ENCODE results near the gene HLA-DOB. TPM values are rescaled to one million over a fixed set of nuclear protein-coding genes. Genes with fewer than 3 reads are reported as not detected.

HLA-DOB gene
- 0.15 TPM for polyA plus RNA-seq (2013, experiment 1 of 2)
- 0.15 TPM for polyA plus RNA-seq (2013, experiment 2 of 2)

GRCh38 chr6:32816746-32817204, at the start of gene HLA-DOB:
HLA-DOB (minus strand) TSS chr6:32817002; CDS start chr6:32816951, 51 bp downstream.
- Histone ChIP-seq H2AFZ (ENCODE audit: low read depth, low read length) (no peak within 1 kb of the TSS), H3K4me1 (ENCODE audit: control insufficient read depth, insufficient read depth, low read depth, low read length) (peaks cover 5% of the 10 kb centered on the region), H3K9ac (ENCODE audit: low read length) (no peak within 1 kb of the TSS), H3K36me3 (ENCODE audit: control insufficient read depth in 1 of 2, insufficient read depth in 2 of 2, low read depth in 1 of 2, low read length in 2 of 2) (no peaks in the 10 kb centered on the region), H4K8ac (ENCODE audit: low read length) (no peak within 1 kb of the TSS), H3K4ac (ENCODE audit: low read depth in 1 of 2, low read length in 2 of 2) (no peak within 1 kb of the TSS), H2AK5ac (ENCODE audit: low read length, severe bottlenecking) (no peak within 1 kb of the TSS), H3K4me3 (ENCODE audit: insufficient read depth in 1 of 2, low read depth in 1 of 2, low read length in 2 of 2) (no peak within 1 kb of the TSS), H2BK15ac (ENCODE audit: low read depth, poor library complexity, severe bottlenecking) (no peak within 1 kb of the TSS), H3K27me3 (ENCODE audit: control insufficient read depth in 1 of 2, insufficient read depth in 1 of 2, low read length in 2 of 2) (peaks cover 16 to 17% of the 10 kb centered on the region in 2 experiments), H3K4me2 (ENCODE audit: low read length, poor library complexity, severe bottlenecking) (no peak within 1 kb of the TSS), H2BK120ac (ENCODE audit: low read depth, low read length) (no peak within 1 kb of the TSS), H4K91ac (ENCODE audit: low read length) (no peak within 1 kb of the TSS), H3K9me3 (ENCODE audit: control insufficient read depth, low read length) (no peaks in the 10 kb centered on the region), H3K27ac (ENCODE audit: low read length, poor library complexity, severe bottlenecking) (no peak within 1 kb of the TSS), H3K23ac (ENCODE audit: low read length in 2 of 2) (no peak within 1 kb of the TSS), H2BK5ac (ENCODE audit: low read depth, low read length, poor library complexity, severe bottlenecking) (no peak within 1 kb of the TSS), H3K14ac (ENCODE audit: low read length in 2 of 2) (no peak within 1 kb of the TSS), H3K18ac (ENCODE audit: low read depth in 1 of 2, low read length in 2 of 2) (no peak within 1 kb of the TSS), H3K79me1 (replicated peaks; ENCODE audit: low read length, poor library complexity, severe bottlenecking) (no peaks in the 10 kb centered on the region), H2BK12ac (ENCODE audit: low read length in 2 of 2) (no peak within 1 kb of the TSS)
- DNase-seq = peak; percentile 43
- WGBS = 89% methylated on average over 1 of the region's 3 CpGs

DNA sequence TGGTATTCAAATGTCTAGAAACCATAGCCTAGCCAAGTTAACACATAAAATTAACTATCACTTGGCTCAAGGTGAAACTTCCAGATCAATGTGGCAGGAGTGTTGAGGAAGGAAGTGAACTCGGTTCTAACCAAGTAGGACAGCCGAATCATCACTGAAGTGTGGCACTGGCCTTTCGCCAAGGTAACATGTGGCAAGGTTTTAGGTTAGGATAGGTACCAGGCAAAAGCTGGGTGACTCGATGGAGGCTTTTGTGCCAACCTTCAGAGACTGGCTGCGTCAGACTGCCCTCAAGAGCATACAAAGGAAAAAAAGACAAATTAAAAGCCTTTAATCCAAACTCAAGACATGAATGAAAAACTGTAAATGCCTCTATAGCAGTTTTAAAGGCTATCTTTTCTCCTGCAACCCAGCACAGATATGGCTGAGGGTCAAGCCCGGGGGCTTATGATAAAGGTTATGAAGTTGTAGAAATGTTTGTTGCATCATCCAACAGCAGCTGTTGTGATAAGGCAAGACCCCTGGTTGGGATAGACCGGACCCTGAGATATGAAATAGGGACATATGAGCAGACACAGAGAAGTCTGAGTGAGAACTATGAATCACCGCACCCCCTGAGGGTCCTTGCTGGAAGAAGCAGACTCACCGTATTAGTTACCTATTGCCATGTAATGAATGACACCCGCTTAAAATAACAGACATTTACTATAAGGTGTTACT, 49.1 kb upstream of the HLA-DOB start:
- H3K27me3 ChIP-seq (ENCODE audit: control insufficient read depth in 1 of 2, insufficient read depth in 1 of 2, low read length in 2 of 2) = peaks cover 5 to 24% of the 10 kb centered on the region in 2 experiments
- no peak overlapping the region for H3K4me3 ChIP-seq (ENCODE audit: insufficient read depth in 1 of 2, low read depth in 1 of 2, low read length in 2 of 2)
- H2BK5ac ChIP-seq (ENCODE audit: low read depth, low read length, poor library complexity, severe bottlenecking) = no peak overlapping the region
- H3K18ac ChIP-seq (ENCODE audit: low read depth in 1 of 2, low read length in 2 of 2) = no peak overlapping the region
- H2AFZ ChIP-seq (ENCODE audit: low read depth, low read length) = no peak overlapping the region
- no peak overlapping the region for H2BK15ac ChIP-seq (ENCODE audit: low read depth, poor library complexity, severe bottlenecking)
- no peak overlapping the region for H2BK120ac ChIP-seq (ENCODE audit: low read depth, low read length)
- no peaks in the 10 kb centered on the region for H3K79me1 ChIP-seq (replicated peaks; ENCODE audit: low read length, poor library complexity, severe bottlenecking)
- H3K4me1 ChIP-seq (ENCODE audit: control insufficient read depth, insufficient read depth, low read depth, low read length) = no peaks in the 10 kb centered on the region
- no peak overlapping the region for H3K27ac ChIP-seq (ENCODE audit: low read length, poor library complexity, severe bottlenecking)
- no peak overlapping the region for H4K8ac ChIP-seq (ENCODE audit: low read length)
- H3K4ac ChIP-seq (ENCODE audit: low read depth in 1 of 2, low read length in 2 of 2) = no peak overlapping the region
- H3K9me3 ChIP-seq (ENCODE audit: control insufficient read depth, low read length) = no peaks in the 10 kb centered on the region
- H3K4me2 ChIP-seq (ENCODE audit: low read length, poor library complexity, severe bottlenecking) = no peak overlapping the region
- no peak overlapping the region for H4K91ac ChIP-seq (ENCODE audit: low read length)
- no peak overlapping the region for H3K23ac ChIP-seq (ENCODE audit: low read length in 2 of 2)
- no peak overlapping the region for H3K9ac ChIP-seq (ENCODE audit: low read length)
- no peak overlapping the region for H2BK12ac ChIP-seq (ENCODE audit: low read length in 2 of 2)
- no peaks in the 10 kb centered on the region for H3K36me3 ChIP-seq (ENCODE audit: control insufficient read depth in 1 of 2, insufficient read depth in 2 of 2, low read depth in 1 of 2, low read length in 2 of 2)
- no peak overlapping the region for H2AK5ac ChIP-seq (ENCODE audit: low read length, severe bottlenecking)
- DNase-seq = no peak
- no peak overlapping the region for H3K14ac ChIP-seq (ENCODE audit: low read length in 2 of 2)
- 81% methylated on average over 9 of the region's 10 CpGs for WGBS

GRCh38 chr6:32862725-32863124, 45.9 kb upstream of the HLA-DOB start:
- Histone ChIP-seq H2BK120ac (ENCODE audit: low read depth, low read length) (no peak overlapping the region), H3K23ac (ENCODE audit: low read length in 2 of 2) (no peak overlapping the region), H3K4me3 (ENCODE audit: insufficient read depth in 1 of 2, low read depth in 1 of 2, low read length in 2 of 2) (no peak overlapping the region), H3K27me3 (ENCODE audit: control insufficient read depth in 1 of 2, insufficient read depth in 1 of 2, low read length in 2 of 2) (peaks cover 0 to 14% of the 10 kb centered on the region in 2 experiments), H3K4ac (ENCODE audit: low read depth in 1 of 2, low read length in 2 of 2) (no peak overlapping the region), H2BK5ac (ENCODE audit: low read depth, low read length, poor library complexity, severe bottlenecking) (no peak overlapping the region), H3K9ac (ENCODE audit: low read length) (no peak overlapping the region), H4K8ac (ENCODE audit: low read length) (no peak overlapping the region), H3K79me1 (replicated peaks; ENCODE audit: low read length, poor library complexity, severe bottlenecking) (no peaks in the 10 kb centered on the region), H3K14ac (ENCODE audit: low read length in 2 of 2) (no peak overlapping the region), H3K27ac (ENCODE audit: low read length, poor library complexity, severe bottlenecking) (no peak overlapping the region), H3K36me3 (ENCODE audit: control insufficient read depth in 1 of 2, insufficient read depth in 2 of 2, low read depth in 1 of 2, low read length in 2 of 2) (peaks cover 0 to 30% of the 10 kb centered on the region in 2 experiments), H2AFZ (ENCODE audit: low read depth, low read length) (no peak overlapping the region), H3K4me1 (ENCODE audit: control insufficient read depth, insufficient read depth, low read depth, low read length) (no peaks in the 10 kb centered on the region), H3K18ac (ENCODE audit: low read depth in 1 of 2, low read length in 2 of 2) (no peak overlapping the region), H3K9me3 (ENCODE audit: control insufficient read depth, low read length) (no peaks in the 10 kb centered on the region), H4K91ac (ENCODE audit: low read length) (no peak overlapping the region), H2BK12ac (ENCODE audit: low read length in 2 of 2) (no peak overlapping the region), H2AK5ac (ENCODE audit: low read length, severe bottlenecking) (no peak overlapping the region), H2BK15ac (ENCODE audit: low read depth, poor library complexity, severe bottlenecking) (no peak overlapping the region), H3K4me2 (ENCODE audit: low read length, poor library complexity, severe bottlenecking) (no peak overlapping the region)
- WGBS = 78% methylated on average over 3 of the region's 3 CpGs
- no peak for DNase-seq

GRCh38 chr6:32860674-32861073, 43.9 kb upstream of the HLA-DOB start:
- Histone ChIP-seq H2AK5ac (ENCODE audit: low read length, severe bottlenecking) (no peak overlapping the region), H3K79me1 (replicated peaks; ENCODE audit: low read length, poor library complexity, severe bottlenecking) (peaks cover 2% of the 10 kb centered on the region), H2AFZ (ENCODE audit: low read depth, low read length) (no peak overlapping the region), H3K27me3 (ENCODE audit: control insufficient read depth in 1 of 2, insufficient read depth in 1 of 2, low read length in 2 of 2) (peaks cover 0 to 2% of the 10 kb centered on the region in 2 experiments), H3K4me2 (ENCODE audit: low read length, poor library complexity, severe bottlenecking) (no peak overlapping the region), H2BK120ac (ENCODE audit: low read depth, low read length) (no peak overlapping the region), H4K8ac (ENCODE audit: low read length) (no peak overlapping the region), H3K9me3 (ENCODE audit: control insufficient read depth, low read length) (no peaks in the 10 kb centered on the region), H2BK5ac (ENCODE audit: low read depth, low read length, poor library complexity, severe bottlenecking) (no peak overlapping the region), H3K4me1 (ENCODE audit: control insufficient read depth, insufficient read depth, low read depth, low read length) (no peaks in the 10 kb centered on the region), H3K4me3 (ENCODE audit: insufficient read depth in 1 of 2, low read depth in 1 of 2, low read length in 2 of 2) (no peak overlapping the region), H3K4ac (ENCODE audit: low read depth in 1 of 2, low read length in 2 of 2) (no peak overlapping the region), H4K91ac (ENCODE audit: low read length) (no peak overlapping the region), H3K18ac (ENCODE audit: low read depth in 1 of 2, low read length in 2 of 2) (no peak overlapping the region), H2BK12ac (ENCODE audit: low read length in 2 of 2) (no peak overlapping the region), H3K23ac (ENCODE audit: low read length in 2 of 2) (no peak overlapping the region), H3K36me3 (ENCODE audit: control insufficient read depth in 1 of 2, insufficient read depth in 2 of 2, low read depth in 1 of 2, low read length in 2 of 2) (peaks cover 0 to 36% of the 10 kb centered on the region in 2 experiments), H3K9ac (ENCODE audit: low read length) (no peak overlapping the region), H2BK15ac (ENCODE audit: low read depth, poor library complexity, severe bottlenecking) (no peak overlapping the region), H3K27ac (ENCODE audit: low read length, poor library complexity, severe bottlenecking) (no peak overlapping the region), H3K14ac (ENCODE audit: low read length in 2 of 2) (no peak overlapping the region)
- no peak for DNase-seq
- no CpG with 5 or more reads among the region's 1 CpG for WGBS

All from mesenchymal stem cell (in vitro differentiated cells and primary cell).